Right atrium auricular region (tissue), 2 donors: ENCODE measurements around the gene SMIM32. TPM values are rescaled to one million over a fixed set of nuclear protein-coding genes. Genes with fewer than 3 reads are reported as not detected.

Source experiments
- DNase-seq: peaks from one replicate; pipeline ENCODE4 v3.0.0-alpha.2; 2019; ENCODE audit warnings: low spot score
- H3K27ac ChIP-seq, 2 donors: fragments of 200-600 bp; sonication (generic); 1 replicate in 1 of 2; 2 replicates in 1 of 2; pipeline ENCODE4 v1.5.1; 2016 to 2019
- H3K27me3 ChIP-seq, 2 donors: fragments of 200-600 bp; sonication (generic); one replicate each; pipeline versions ENCODE4 v1.5.1 to v1.6.0; 2017 to 2019
- H3K36me3 ChIP-seq: fragments of 200-600 bp; sonication (generic); one replicate; pipeline ENCODE4 v1.5.1; 2016
- H3K4me1 ChIP-seq, 2 donors: fragments of 200-600 bp; sonication (generic); one replicate each; pipeline versions ENCODE4 v1.5.1 to v1.6.0; 2017 to 2019
- H3K4me3 ChIP-seq, 2 donors: fragments of 200-600 bp; sonication (generic); 1 replicate in 1 of 2; 2 replicates in 1 of 2; pipeline ENCODE4 v1.5.1; 2017 to 2019; ENCODE audit warnings: mild to moderate bottlenecking in 1 of 2, moderate library complexity in 1 of 2
- H3K9me3 ChIP-seq, 2 donors: fragments of 200-600 bp; sonication (generic); one replicate each; pipeline ENCODE4 v1.5.1; 2019
- total RNA-seq, 2 donors: library from RNA; depleted of rRNA; stranded (reverse); fragments of >200 nt; gene quantifications; one replicate each; pipeline ENCODE4 v1.1.0, GENCODE V29; 2016
- TF ChIP-seq, protein P1 (sequence below), 2 donors: fragments of 200-600 bp; sonication (generic); IDR thresholded peaks; one replicate each; pipeline ENCODE4 v1.5.1; 2019; ENCODE audit warnings: antibody characterized with exemption in 2 of 2

Gene SMIM32
- total RNA-seq, 2 donors from 2014 or later: not detected

DNA sequence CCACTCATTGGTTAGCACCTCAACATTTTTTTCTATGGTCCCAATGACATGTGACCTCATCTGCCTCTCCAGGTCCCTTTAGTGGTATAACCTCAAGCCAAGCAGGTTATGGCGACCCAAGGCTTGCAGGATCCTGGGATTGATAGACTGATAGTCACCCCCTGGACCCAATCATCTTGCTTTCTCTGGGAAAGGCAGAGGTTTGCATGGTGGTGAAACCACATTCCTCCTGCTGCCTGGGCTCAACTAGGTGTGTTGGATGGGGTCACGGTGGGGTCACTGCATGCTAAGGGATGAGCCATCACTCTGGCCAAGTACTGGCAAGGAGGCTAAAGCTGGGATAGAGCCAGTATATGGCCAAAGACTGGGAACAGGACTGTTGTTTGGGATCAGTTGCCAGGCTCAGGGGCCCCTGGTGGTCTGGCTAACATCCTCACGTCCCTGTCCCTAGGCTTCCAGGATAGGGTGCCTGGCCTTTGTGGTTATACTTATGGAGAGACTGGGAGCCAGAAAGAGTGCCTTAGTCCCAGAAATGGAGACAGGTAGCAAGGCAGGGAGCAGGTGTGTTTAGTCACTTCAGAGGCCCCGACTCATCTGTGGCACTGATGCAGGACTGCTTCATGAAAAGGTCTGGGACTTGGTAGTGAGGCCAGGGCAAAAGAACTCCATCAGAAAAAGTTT is 4.6 kb upstream of the SMIM32 start:
- Histone ChIP-seq H3K36me3 (no peaks in the 10 kb centered on the region), H3K4me1 (peaks cover 0 to 9% of the 10 kb centered on the region in 2 donors), H3K27ac (no peak overlapping the region), H3K9me3 (no peaks in the 10 kb centered on the region), H3K4me3 (no peak overlapping the region), H3K27me3 (peaks cover 0 to 8% of the 10 kb centered on the region in 2 donors)
- DNase-seq: peak; percentile 26
- TF ChIP-seq, protein P1, sequence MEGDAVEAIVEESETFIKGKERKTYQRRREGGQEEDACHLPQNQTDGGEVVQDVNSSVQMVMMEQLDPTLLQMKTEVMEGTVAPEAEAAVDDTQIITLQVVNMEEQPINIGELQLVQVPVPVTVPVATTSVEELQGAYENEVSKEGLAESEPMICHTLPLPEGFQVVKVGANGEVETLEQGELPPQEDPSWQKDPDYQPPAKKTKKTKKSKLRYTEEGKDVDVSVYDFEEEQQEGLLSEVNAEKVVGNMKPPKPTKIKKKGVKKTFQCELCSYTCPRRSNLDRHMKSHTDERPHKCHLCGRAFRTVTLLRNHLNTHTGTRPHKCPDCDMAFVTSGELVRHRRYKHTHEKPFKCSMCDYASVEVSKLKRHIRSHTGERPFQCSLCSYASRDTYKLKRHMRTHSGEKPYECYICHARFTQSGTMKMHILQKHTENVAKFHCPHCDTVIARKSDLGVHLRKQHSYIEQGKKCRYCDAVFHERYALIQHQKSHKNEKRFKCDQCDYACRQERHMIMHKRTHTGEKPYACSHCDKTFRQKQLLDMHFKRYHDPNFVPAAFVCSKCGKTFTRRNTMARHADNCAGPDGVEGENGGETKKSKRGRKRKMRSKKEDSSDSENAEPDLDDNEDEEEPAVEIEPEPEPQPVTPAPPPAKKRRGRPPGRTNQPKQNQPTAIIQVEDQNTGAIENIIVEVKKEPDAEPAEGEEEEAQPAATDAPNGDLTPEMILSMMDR (IDR thresholded peaks at IDR 0.05): no peak

- Histone ChIP-seq H3K27ac (no peak overlapping the region), H3K27me3 (peaks cover 0 to 20% of the 10 kb centered on the region in 2 donors), H3K36me3 (no peaks in the 10 kb centered on the region), H3K4me3 (no peak overlapping the region), H3K9me3 (no peaks in the 10 kb centered on the region), H3K4me1 (peaks cover 0 to 23% of the 10 kb centered on the region in 2 donors)
- peak; percentile 34 for DNase-seq
- TF ChIP-seq, protein P1 (IDR thresholded peaks at IDR 0.05): no peak
These were observed 3.2 kb upstream of the SMIM32 start for GRCh38 chr5:136195971-136196820.

DNA sequence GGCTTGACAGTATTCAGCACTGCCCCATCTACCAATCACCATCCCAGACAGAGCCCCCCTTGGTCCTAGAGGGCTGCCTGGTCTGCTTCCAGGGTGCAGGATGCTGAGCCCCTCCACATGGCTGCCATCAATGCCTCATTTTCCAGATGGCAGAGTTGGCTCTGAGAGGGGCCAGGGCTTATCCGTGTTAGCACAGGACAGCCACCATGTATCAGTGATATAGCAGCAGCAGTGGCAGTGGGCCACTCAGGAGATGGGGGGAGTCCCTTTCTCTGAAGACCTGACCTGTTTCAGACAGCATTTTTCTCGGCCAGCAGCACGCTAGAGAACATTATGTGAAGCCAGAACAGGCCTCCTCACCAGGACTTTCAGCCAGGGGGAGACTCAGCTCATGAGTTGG is 1.6 kb upstream of the SMIM32 start:
- Histone ChIP-seq H3K4me1 (peaks cover 0 to 27% of the 10 kb centered on the region in 2 donors), H3K27me3 (peaks cover 0 to 28% of the 10 kb centered on the region in 2 donors), H3K36me3 (no peaks in the 10 kb centered on the region), H3K9me3 (no peaks in the 10 kb centered on the region), H3K27ac (no peak overlapping the region), H3K4me3 (no peak overlapping the region)
- TF ChIP-seq, protein P1 (IDR thresholded peaks at IDR 0.05): no peak
- DNase-seq: peak; percentile 34

DNA sequence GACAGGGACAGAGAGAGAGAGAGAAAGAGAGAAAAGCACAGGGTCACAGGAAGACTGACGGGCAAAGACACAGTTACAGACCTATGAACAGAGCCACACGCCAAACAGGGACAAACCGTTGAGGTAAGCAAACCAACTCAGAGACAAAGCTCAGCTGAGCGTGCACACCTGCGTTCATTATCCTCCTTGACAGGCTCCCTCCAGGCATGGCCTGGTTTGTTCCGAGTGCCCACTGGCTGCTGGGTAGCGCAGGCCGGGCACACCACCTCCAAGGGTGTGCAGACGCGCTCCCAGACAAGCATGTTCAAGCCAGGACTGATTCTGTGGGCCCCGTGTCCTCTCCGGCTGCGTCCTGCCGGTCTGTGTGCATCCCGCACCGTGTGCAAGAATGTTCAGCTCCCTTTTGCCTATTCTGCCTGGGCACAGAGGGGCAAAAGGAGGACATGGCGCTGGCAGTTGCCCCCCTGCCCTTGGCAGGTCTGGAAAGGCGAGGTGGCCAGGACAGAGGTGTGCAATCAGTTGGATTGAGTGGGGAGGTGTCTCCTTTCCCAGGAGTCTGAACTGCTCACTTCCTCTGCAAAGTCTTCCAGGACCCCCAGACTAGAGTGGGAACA is 467 bp upstream of the SMIM32 start:
- peaks cover 2% of the 10 kb centered on the region for H3K36me3 ChIP-seq
- peak; percentile 47 for DNase-seq
- peak overlapping the region; percentile 19 to 48 for H3K4me3 ChIP-seq
- no peaks in the 10 kb centered on the region for H3K9me3 ChIP-seq
- H3K27me3 ChIP-seq: peaks cover 0 to 28% of the 10 kb centered on the region in 2 donors
- TF ChIP-seq, protein P1 (IDR thresholded peaks at IDR 0.05): no peak
- H3K4me1 ChIP-seq: peaks cover 0 to 27% of the 10 kb centered on the region in 2 donors
- H3K27ac ChIP-seq: no peak overlapping the region

- Histone ChIP-seq H3K9me3 (no peaks in the 10 kb centered on the region), H3K36me3 (peaks cover 15% of the 10 kb centered on the region), H3K4me3 (peak overlapping the region; percentile 19 to 48), H3K4me1 (peaks cover 0 to 27% of the 10 kb centered on the region in 2 donors), H3K27me3 (peaks cover 0 to 28% of the 10 kb centered on the region in 2 donors), H3K27ac (no peak overlapping the region)
- TF ChIP-seq, protein P1 (IDR thresholded peaks at IDR 0.05): no peak
- DNase-seq: no peak
These were observed 892 bp downstream of the SMIM32 start for GRCh38 chr5:136192015-136192525.
